Thyroid gland (tissue), 4 donors: ENCODE results near the gene FOSL2.

Experiments used
- CTCF ChIP-seq, 6 experiments: fragments of 200-600 bp in 3 of 6; fragments of 450-650 bp in 3 of 6; sonication (generic) in 3 of 6; IDR thresholded peaks; one replicate each; pipeline ENCODE4 v1.5.1; 2016 to 2019; ENCODE audit warnings: antibody characterized with exemption in 6 of 6, mild to moderate bottlenecking in 2 of 6, inconsistent platforms in 1 of 6, moderate library complexity in 1 of 6
- POLR2A ChIP-seq, 2 donors: fragments of 450-650 bp; IDR thresholded peaks; one replicate each; pipeline ENCODE4 v1.6.1; 2017; ENCODE audit warnings: antibody characterized with exemption in 2 of 2, mild to moderate bottlenecking in 2 of 2, moderate library complexity in 1 of 2

- no peak for TF ChIP-seq CTCF (IDR thresholded peaks at IDR 0.05)
- no peak for TF ChIP-seq POLR2A (IDR thresholded peaks at IDR 0.05)
Observed at GRCh38 chr2:28399289-28399688, 6.6 kb downstream of the FOSL2 start.
